KMS-11 (cell line): Measurements from ENCODE around the gene RHBDD2.
"Not testable (repeated sequence)": the region's sequence is repeated elsewhere in the genome, so short reads cannot be mapped to it uniquely, and the experiment has no call there.

Experiments
- H2AFZ ChIP-seq: fragments of 200-600 bp; sonication (generic); 2 replicates; pipeline ENCODE4 v1.6.1; 2016; ENCODE audit warnings: antibody characterized with exemption, mixed run types, low read depth
- H3K27ac ChIP-seq: fragments of 200-600 bp; sonication (generic); 2 replicates; pipeline ENCODE4 v1.6.1; 2016; ENCODE audit warnings: mild to moderate bottlenecking, mixed run types
- H3K27me3 ChIP-seq: fragments of 200-600 bp; sonication (generic); 2 replicates; pipeline ENCODE4 v1.6.1; 2017; ENCODE audit warnings: mild to moderate bottlenecking, low read depth, mixed run types, moderate library complexity; ENCODE audit not compliant: insufficient read depth
- H3K36me3 ChIP-seq: fragments of 200-600 bp; sonication (generic); 2 replicates; pipeline ENCODE4 v1.6.1; 2017; ENCODE audit warnings: mild to moderate bottlenecking, mixed run types; ENCODE audit not compliant: insufficient read depth
- H3K4me1 ChIP-seq: fragments of 200-600 bp; sonication (generic); 2 replicates; pipeline ENCODE4 v1.6.1; 2016; ENCODE audit warnings: mild to moderate bottlenecking, low read depth, mixed run types; ENCODE audit not compliant: poor library complexity, severe bottlenecking
- H3K4me2 ChIP-seq: fragments of 200-600 bp; sonication (generic); 2 replicates; pipeline ENCODE4 v1.7.0; 2016; ENCODE audit warnings: mild to moderate bottlenecking, mixed run types
- H3K4me3 ChIP-seq: fragments of 200-600 bp; sonication (generic); IDR thresholded peaks from 2 replicates; pipeline ENCODE4 v1.6.1; 2017; ENCODE audit warnings: low read depth, low read length, mixed read lengths; ENCODE audit not compliant: insufficient read depth
- H3K79me2 ChIP-seq: fragments of 200-600 bp; sonication (generic); 2 replicates; pipeline ENCODE4 v1.6.1; 2016; ENCODE audit warnings: low read depth, mixed run types; ENCODE audit not compliant: insufficient read depth
- H3K9ac ChIP-seq: fragments of 200-600 bp; sonication (generic); 2 replicates; pipeline ENCODE4 v1.6.1; 2016; ENCODE audit warnings: mild to moderate bottlenecking, mixed run types
- H4K20me1 ChIP-seq: fragments of 200-600 bp; sonication (generic); 2 replicates; pipeline ENCODE4 v1.6.1; 2016; ENCODE audit warnings: mild to moderate bottlenecking, mixed run types; ENCODE audit not compliant: insufficient read depth
- TF ChIP-seq, protein P1 (sequence below): fragments of 200-600 bp; sonication (generic); conservative IDR thresholded peaks from 2 replicates; pipeline ENCODE4 v1.6.1; 2017; ENCODE audit warnings: low read depth, mild to moderate bottlenecking, antibody characterized with exemption, low read length, moderate library complexity, mixed read lengths

Gene RHBDD2

DNA sequence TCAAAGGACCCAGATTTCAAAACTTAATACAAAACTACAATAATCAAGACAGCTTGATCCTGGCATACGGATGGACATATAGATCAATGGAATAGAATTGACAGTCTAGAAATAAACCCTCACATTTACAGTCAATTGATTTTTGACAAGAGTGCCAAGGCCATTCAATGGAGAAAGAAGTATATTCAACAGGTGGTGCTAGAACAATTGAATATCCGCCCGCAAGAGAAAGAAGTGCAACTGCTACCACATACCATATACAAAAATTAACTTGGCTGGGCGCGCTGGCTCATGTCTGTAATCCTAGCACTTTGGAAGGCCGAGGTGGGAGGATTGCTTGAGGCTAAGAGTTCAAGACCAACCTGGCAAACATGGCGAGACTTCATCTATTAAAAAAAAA lies 42.0 kb upstream of the RHBDD2 start:
- no peak overlapping the region for H2AFZ ChIP-seq
- H4K20me1 ChIP-seq: no peaks in the 10 kb centered on the region
- H3K4me1 ChIP-seq: no peaks in the 10 kb centered on the region
- no peaks in the 10 kb centered on the region for H3K27me3 ChIP-seq
- TF ChIP-seq, protein P1, sequence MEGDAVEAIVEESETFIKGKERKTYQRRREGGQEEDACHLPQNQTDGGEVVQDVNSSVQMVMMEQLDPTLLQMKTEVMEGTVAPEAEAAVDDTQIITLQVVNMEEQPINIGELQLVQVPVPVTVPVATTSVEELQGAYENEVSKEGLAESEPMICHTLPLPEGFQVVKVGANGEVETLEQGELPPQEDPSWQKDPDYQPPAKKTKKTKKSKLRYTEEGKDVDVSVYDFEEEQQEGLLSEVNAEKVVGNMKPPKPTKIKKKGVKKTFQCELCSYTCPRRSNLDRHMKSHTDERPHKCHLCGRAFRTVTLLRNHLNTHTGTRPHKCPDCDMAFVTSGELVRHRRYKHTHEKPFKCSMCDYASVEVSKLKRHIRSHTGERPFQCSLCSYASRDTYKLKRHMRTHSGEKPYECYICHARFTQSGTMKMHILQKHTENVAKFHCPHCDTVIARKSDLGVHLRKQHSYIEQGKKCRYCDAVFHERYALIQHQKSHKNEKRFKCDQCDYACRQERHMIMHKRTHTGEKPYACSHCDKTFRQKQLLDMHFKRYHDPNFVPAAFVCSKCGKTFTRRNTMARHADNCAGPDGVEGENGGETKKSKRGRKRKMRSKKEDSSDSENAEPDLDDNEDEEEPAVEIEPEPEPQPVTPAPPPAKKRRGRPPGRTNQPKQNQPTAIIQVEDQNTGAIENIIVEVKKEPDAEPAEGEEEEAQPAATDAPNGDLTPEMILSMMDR: no peak
- no peak overlapping the region for H3K9ac ChIP-seq
- no peaks in the 10 kb centered on the region for H3K79me2 ChIP-seq
- H3K36me3 ChIP-seq: no peaks in the 10 kb centered on the region
- H3K4me3 ChIP-seq: no peak overlapping the region
- no peak overlapping the region for H3K27ac ChIP-seq
- H3K4me2 ChIP-seq: no peak overlapping the region

DNA sequence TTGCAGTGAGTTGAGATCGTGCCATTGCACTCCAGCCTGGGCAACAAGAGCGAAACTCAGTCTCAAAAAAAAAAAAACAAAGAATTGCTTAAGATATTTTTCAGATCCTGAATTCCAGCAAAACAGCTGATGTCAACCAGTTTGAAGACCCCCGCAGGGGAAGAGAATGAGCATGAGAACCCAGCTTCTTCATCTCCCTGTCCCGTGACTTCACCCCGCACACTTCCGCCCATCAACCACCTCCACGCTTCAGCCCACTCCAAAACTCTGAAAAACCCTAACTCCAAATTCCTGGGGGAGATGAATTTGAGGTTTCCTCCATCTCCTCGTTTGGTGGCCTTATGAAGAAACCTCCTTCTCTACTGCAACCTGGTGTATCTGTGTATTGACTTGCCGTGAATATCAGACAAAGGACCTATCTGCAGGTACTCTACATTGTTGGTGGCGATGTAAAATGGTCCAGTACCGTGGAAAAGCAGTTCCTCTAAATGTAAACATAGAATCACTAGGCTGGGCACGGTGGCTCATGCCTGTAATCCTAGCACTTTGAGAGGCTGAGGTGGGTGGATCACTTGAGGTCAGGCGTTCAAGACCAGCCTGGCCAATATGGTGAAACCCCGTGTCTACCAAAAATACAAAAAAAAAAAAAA lies 40.4 kb upstream of the RHBDD2 start:
- H3K27me3 ChIP-seq, H3K9ac ChIP-seq, H3K27ac ChIP-seq, H3K79me2 ChIP-seq, H3K4me3 ChIP-seq, H3K4me1 ChIP-seq, H3K4me2 ChIP-seq, H4K20me1 ChIP-seq, H3K36me3 ChIP-seq, H2AFZ ChIP-seq: not testable (repeated sequence)

DNA sequence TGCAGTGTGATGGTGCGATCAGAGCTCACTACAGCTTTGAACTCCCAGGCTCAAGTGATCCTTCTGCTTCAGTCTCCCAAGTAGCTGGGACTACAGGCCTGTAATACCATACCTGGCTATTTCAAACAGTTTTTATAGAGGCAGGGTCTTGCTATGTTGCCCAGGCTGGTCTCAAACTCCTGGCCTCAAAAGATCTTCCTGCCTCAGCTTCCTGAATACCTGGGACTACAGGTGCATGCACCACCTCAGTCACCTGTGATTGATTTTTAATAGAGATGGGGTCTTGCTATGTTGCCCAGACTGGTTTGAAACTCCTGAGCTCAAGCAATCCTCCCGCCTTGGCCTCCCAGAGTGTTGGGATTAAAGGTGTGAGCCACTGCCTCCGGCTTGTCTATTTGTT lies 38.8 kb upstream of the RHBDD2 start:
- Histone ChIP-seq H3K27ac (no peak overlapping the region), H3K4me2 (no peak overlapping the region), H2AFZ (no peak overlapping the region), H4K20me1 (no peaks in the 10 kb centered on the region), H3K4me3 (no peak overlapping the region), H3K9ac (no peak overlapping the region), H3K27me3 (no peaks in the 10 kb centered on the region), H3K4me1 (no peaks in the 10 kb centered on the region), H3K36me3 (no peaks in the 10 kb centered on the region), H3K79me2 (no peaks in the 10 kb centered on the region)
- TF ChIP-seq, protein P1: no peak

DNA sequence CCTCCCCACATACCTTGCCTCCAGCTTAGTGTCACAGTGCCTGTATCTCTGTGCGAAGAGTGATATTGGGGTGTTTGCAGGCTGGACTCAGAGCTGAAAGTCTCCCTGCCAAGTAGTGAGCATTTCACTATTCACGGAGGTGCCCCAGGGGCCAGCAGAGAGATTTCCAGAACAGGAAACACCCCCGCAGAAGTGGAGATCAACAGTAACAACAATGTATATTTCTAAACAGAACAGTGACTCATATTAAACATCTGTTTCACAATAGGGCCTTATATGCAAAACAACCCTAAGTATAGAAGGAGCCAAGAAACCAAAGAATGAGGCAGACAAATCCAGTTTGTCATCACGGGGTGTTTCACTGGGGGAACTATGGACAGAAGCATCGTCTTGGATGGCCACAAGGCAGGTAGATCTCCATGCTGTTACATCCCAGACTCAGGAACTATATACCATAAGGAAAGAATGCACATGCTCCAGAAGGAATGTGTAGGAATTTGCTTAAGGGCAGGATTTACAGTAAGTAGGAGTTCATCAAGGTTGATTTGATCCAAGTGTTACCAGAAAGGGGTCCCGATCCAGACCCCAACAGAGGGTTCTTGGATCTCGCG lies 35.9 kb upstream of the RHBDD2 start:
- no peaks in the 10 kb centered on the region for H3K4me1 ChIP-seq
- no peaks in the 10 kb centered on the region for H3K79me2 ChIP-seq
- no peaks in the 10 kb centered on the region for H3K27me3 ChIP-seq
- H3K4me2 ChIP-seq: no peak overlapping the region
- H3K36me3 ChIP-seq: no peaks in the 10 kb centered on the region
- TF ChIP-seq, protein P1: no peak
- H3K4me3 ChIP-seq: no peak overlapping the region
- no peaks in the 10 kb centered on the region for H4K20me1 ChIP-seq
- H3K27ac ChIP-seq: no peak overlapping the region
- no peak overlapping the region for H2AFZ ChIP-seq
- H3K9ac ChIP-seq: no peak overlapping the region

DNA sequence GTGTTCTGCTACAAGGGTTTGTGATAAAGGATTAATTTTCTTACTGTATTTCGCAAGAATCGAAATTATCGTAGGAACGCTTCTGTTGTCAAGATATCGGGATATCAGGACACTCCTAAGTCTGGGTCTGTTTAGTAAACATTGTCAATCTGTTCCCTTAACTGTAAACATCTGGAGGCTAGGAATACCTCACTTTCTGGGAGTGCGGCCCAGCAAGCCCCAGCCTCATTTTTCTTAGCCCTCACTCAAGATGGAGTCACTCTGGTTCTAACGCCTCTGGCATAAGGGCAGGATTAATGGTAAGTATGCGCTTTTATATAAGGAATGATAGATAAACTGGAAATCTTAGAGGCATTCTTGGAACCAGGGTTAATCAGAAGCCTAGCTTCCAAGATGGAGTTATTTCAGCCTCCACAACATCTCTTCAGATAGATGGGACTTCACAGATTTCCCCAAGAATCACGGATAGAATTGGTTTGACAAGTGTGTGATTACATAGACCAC lies 35.2 kb upstream of the RHBDD2 start:
- Histone ChIP-seq H3K27ac (no peak overlapping the region), H3K36me3 (no peaks in the 10 kb centered on the region), H3K79me2 (no peaks in the 10 kb centered on the region), H3K9ac (no peak overlapping the region), H4K20me1 (no peaks in the 10 kb centered on the region), H2AFZ (no peak overlapping the region), H3K4me1 (no peaks in the 10 kb centered on the region), H3K27me3 (no peaks in the 10 kb centered on the region), H3K4me3 (no peak overlapping the region), H3K4me2 (no peak overlapping the region)
- TF ChIP-seq, protein P1: no peak
